Neural progenitor cell (in vitro differentiated cells): Measurements from ENCODE around the gene PRG3.

Experiments used
- CTCF ChIP-seq: fragments of 200-600 bp; sonication (generic); IDR thresholded peaks from 2 replicates; pipeline ENCODE4 v1.5.1; 2017; ENCODE audit warnings: antibody characterized with exemption, mild to moderate bottlenecking
- EZH2 ChIP-seq: fragments of 200-600 bp; sonication (generic); IDR thresholded peaks from 2 replicates; pipeline ENCODE4 v1.6.1; 2017; ENCODE audit warnings: antibody characterized with exemption, mild to moderate bottlenecking, moderate library complexity
- EZH2phosphoT487 ChIP-seq: fragments of 200-600 bp; sonication (generic); IDR thresholded peaks from 2 replicates; pipeline ENCODE4 v1.6.1; 2017; ENCODE audit warnings: antibody characterized with exemption

DNA sequence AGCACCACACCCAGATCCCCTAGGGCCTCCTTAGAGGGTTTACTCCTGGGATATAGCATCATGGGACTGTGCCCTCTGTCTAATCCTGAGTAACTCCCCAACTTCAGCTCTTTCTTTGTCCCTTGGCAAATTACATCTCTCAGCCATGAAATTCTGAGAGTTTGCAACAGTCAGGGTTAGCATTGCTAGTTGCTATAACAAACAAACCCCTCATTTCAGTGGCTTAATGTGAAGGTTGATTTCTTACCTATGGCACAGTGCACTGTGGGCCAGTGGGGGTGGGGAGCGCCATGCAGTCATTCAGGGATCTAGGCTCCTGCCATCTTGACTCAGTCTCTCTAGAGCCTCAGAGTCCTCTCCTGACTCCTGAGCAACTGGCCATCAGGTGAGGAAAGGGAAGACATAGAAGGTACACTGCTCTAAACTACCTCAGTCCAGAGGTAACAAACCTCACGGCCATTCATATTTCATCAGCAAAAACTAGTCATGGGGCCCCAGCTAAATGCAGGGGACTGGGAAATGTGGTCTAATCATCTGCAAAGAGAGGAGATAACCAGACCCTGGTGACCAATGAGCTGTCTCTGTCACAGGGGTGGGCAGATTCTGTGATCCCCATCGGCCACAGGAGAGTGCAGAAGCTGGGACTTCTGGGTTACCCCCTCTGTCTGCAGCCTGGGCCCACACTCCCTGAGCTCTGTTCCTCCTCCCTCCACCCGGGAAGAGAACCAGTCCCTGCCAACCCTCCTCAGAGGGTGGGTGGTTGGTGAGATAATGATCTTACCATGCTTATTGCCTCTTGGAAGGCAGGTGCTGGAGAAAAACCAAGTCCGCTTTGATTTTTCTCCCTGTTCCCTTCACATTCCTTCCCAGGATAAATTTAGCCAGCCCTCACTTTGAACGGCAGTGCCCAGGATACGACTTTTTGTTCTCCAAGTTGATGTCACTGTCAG is 17.5 kb downstream of the PRG3 start:
- TF ChIP-seq CTCF (no peak), EZH2phosphoT487 (no peak), EZH2 (no peak)
